HCT116 (cell line): ENCODE measurements around the gene TLE3. TPM values are rescaled to one million over a fixed set of nuclear protein-coding genes. Genes with fewer than 3 reads are reported as not detected.

ENCODE experiments used
- ATAC-seq: fragments of 200-7000 bp; cut with Tn5 transposase; 2 replicates; pipeline ENCODE4 v1.9.1; 2020; ENCODE audit warnings: mild to moderate bottlenecking, moderate library complexity
- BruUV-seq: library from RNA; stranded (reverse); fragments of 400-500 nt; replicated peaks from 2 replicates; lab custom pipeline; 2021; lab: Mats Ljungman, UMichigan
- CTCF ChIA-PET: fragments of 300-600 bp; sonication (Branson Sonifier 250); formaldehyde crosslinking; loops from one replicate; lab custom pipeline; 2021; ENCODE audit warnings: antibody characterized with exemption; lab: Charles Lee
- POLR2A ChIA-PET: fragments of 300-600, 350-600 bp; sonication (Branson Sonifier 250); formaldehyde crosslinking; loops from one replicate; lab custom pipeline; 2021; ENCODE audit warnings: antibody characterized with exemption; lab: Charles Lee
- RAD21 ChIA-PET, 2 experiments: fragments of 300-600 bp; sonication (Branson Sonifier 250); formaldehyde crosslinking; loops; one replicate each; lab custom pipeline; 2023; ENCODE audit warnings: low total read pairs in 2 of 2; ENCODE audit not compliant: uncharacterized antibody in 2 of 2, unreplicated experiment in 2 of 2, low non-redundant PET in 1 of 2; lab: Charles Lee
- DNase-seq: peaks from one replicate; pipeline ENCODE4 v3.0.0-alpha.2; 2010; ENCODE audit warnings: low read depth, low spot score
- H2AFZ ChIP-seq: fragments of 200-600 bp; shearing (Covaris generic), sonication (generic); 2 replicates; pipeline ENCODE4 v1.6.1; 2017; ENCODE audit warnings: low read depth, mixed run types, mixed read lengths, antibody characterized with exemption, low read length; ENCODE audit not compliant: poor library complexity, severe bottlenecking
- H3K27ac ChIP-seq: 2 replicates; pipeline ENCODE4 v1.5.1; 2012; ENCODE audit warnings: low read depth, low read length
- H3K27me3 ChIP-seq: fragments of 200-600 bp; sonication (generic); 2 replicates; pipeline ENCODE4 v1.6.1; 2016; ENCODE audit warnings: mixed run types, low read length, mixed read lengths; ENCODE audit not compliant: insufficient read depth
- H3K36me3 ChIP-seq, 2 experiments: fragments of 200-500 bp in 1 of 2; fragments of 200-600 bp in 1 of 2; sonication (Bioruptor generic) in 1 of 2; sonication (generic) in 1 of 2; 2 replicates each; pipeline versions ENCODE4 v1.5.1 to v1.6.1; 2014 to 2016; ENCODE audit warnings: low read length in 2 of 2, inconsistent platforms in 1 of 2, mixed read lengths in 1 of 2, mixed run types in 1 of 2; ENCODE audit not compliant: insufficient read depth in 2 of 2, control insufficient read depth in 1 of 2
- H3K4me1 ChIP-seq, 2 experiments: fragments of 200-600 bp in 1 of 2; sonication (generic) in 1 of 2; 2 replicates each; pipeline versions ENCODE4 v1.5.1 to v1.6.1; 2012 to 2017; ENCODE audit warnings: low read length in 2 of 2, inconsistent platforms in 1 of 2, mild to moderate bottlenecking in 1 of 2, mixed read lengths in 1 of 2, mixed run types in 1 of 2, moderate library complexity in 1 of 2; ENCODE audit not compliant: insufficient read depth in 2 of 2, control insufficient read depth in 1 of 2
- H3K4me2 ChIP-seq: fragments of 200-600 bp; sonication (generic); 2 replicates; pipeline ENCODE4 v1.6.1; 2017; ENCODE audit warnings: mixed run types, low read length, mixed read lengths
- H3K4me3 ChIP-seq, 2 experiments: fragments of 200-600 bp in 1 of 2; sonication (generic) in 1 of 2; replicated peaks in 1 of 2; 2 replicates each; pipeline ENCODE4 v1.5.1; 2011 to 2016; ENCODE audit warnings: low read length in 2 of 2, control low read depth in 1 of 2, low read depth in 1 of 2, mild to moderate bottlenecking in 1 of 2, mixed read lengths in 1 of 2, mixed run types in 1 of 2
- H3K79me2 ChIP-seq: fragments of 200-600 bp; sonication (generic); 2 replicates; pipeline ENCODE4 v1.6.1; 2017; ENCODE audit warnings: mild to moderate bottlenecking, mixed run types, low read length, moderate library complexity, mixed read lengths; ENCODE audit not compliant: insufficient read depth
- H3K9ac ChIP-seq: fragments of 200-600 bp; sonication (generic); 2 replicates; pipeline ENCODE4 v1.6.1; 2016; ENCODE audit warnings: low read length, mixed read lengths
- H3K9me2 ChIP-seq: fragments of 200-600 bp; sonication (generic), shearing (Covaris generic); 2 replicates; pipeline ENCODE4 v1.6.1; 2017; ENCODE audit warnings: mixed run types, mild to moderate bottlenecking, moderate library complexity; ENCODE audit not compliant: insufficient read depth
- H3K9me3 ChIP-seq, 2 experiments: fragments of 200-500 bp in 1 of 2; fragments of 200-600 bp in 1 of 2; sonication (Bioruptor generic) in 1 of 2; sonication (generic) in 1 of 2; 2 replicates each; pipeline ENCODE4 v1.6.1; 2014 to 2017; ENCODE audit warnings: low read length in 2 of 2, mixed read lengths in 2 of 2, inconsistent platforms in 1 of 2, low read depth in 1 of 2, mild to moderate bottlenecking in 1 of 2, mixed run types in 1 of 2, moderate library complexity in 1 of 2; ENCODE audit not compliant: control insufficient read depth in 1 of 2, insufficient read depth in 1 of 2
- H4K20me1 ChIP-seq: fragments of 200-600 bp; sonication (generic), shearing (Covaris generic); 2 replicates; pipeline ENCODE4 v1.6.1; 2017; ENCODE audit warnings: mixed run types, mild to moderate bottlenecking, moderate library complexity; ENCODE audit not compliant: insufficient read depth
- CEBPB ChIP-seq: IDR thresholded peaks from 2 replicates; pipeline ENCODE4 v1.6.1; 2012; ENCODE audit warnings: low read depth
- EGR1 ChIP-seq: IDR thresholded peaks from 2 replicates; pipeline ENCODE4 v1.6.1; 2012; ENCODE audit warnings: low read depth
- ELF1 ChIP-seq: IDR thresholded peaks from 2 replicates; pipeline ENCODE4 v1.6.1; 2012; ENCODE audit warnings: low read depth, borderline replicate concordance
- SIN3A ChIP-seq: IDR thresholded peaks from 2 replicates; pipeline ENCODE4 v1.6.1; 2012; ENCODE audit warnings: low read depth
- SP1 ChIP-seq: IDR thresholded peaks from 2 replicates; pipeline ENCODE4 v1.6.1; 2012; ENCODE audit warnings: low read depth
- TCF7L2 ChIP-seq: IDR thresholded peaks from 2 replicates; pipeline ENCODE4 v1.7.0; 2011; ENCODE audit warnings: borderline replicate concordance, inconsistent platforms; ENCODE audit not compliant: insufficient read depth, insufficient read length; ENCODE audit errors: extremely low read depth
- YY1 ChIP-seq: IDR thresholded peaks from 2 replicates; pipeline ENCODE4 v1.6.1; 2011; ENCODE audit warnings: low read length, low read depth, moderate library complexity, mild to moderate bottlenecking; ENCODE audit not compliant: insufficient replicate concordance; ENCODE audit errors: extremely low read depth
- ZBTB33 ChIP-seq: IDR thresholded peaks from 2 replicates; pipeline ENCODE4 v1.6.1; 2011; ENCODE audit warnings: mild to moderate bottlenecking, low read length, moderate library complexity; ENCODE audit not compliant: insufficient replicate concordance; ENCODE audit errors: extremely low read depth
- ZFX ChIP-seq: fragments of 450-650 bp; IDR thresholded peaks from 2 replicates; pipeline ENCODE4 v1.6.1; 2017
- intact Hi-C: fragments of 100-400 bp; cut with micrococcal nuclease; formaldehyde crosslinking; loops from 2 replicates; pipeline ENCODE4 v1.10.0; 2022
- total RNA-seq: library from RNA; stranded (reverse); gene quantifications from one replicate; pipeline ENCODE4 v1.2.1, GENCODE V29; 2021; ENCODE audit not compliant: unreplicated experiment
- TF ChIP-seq, protein P1 (sequence below), 3 experiments: fragments of 200-600 bp in 1 of 3; sonication (generic) in 1 of 3; IDR thresholded peaks in 2 of 3; conservative IDR thresholded peaks in 1 of 3; 2 replicates each; pipeline ENCODE4 v1.5.1; 2012 to 2017; ENCODE audit warnings: low read depth in 2 of 3, low read length in 2 of 3, antibody characterized with exemption in 1 of 3, borderline replicate concordance in 1 of 3, control low read depth in 1 of 3, mild to moderate bottlenecking in 1 of 3, mixed read lengths in 1 of 3, mixed run types in 1 of 3, moderate library complexity in 1 of 3; ENCODE audit not compliant: insufficient read depth in 1 of 3

Gene TLE3
- total RNA-seq, 1 experiment from 2014 or later = 53.9 TPM

GRCh38 chr15:70020229-70020628 is 77.5 kb downstream of the TLE3 start (continued):
- TF ChIP-seq YY1 = no peak
- TF ChIP-seq, protein P1, sequence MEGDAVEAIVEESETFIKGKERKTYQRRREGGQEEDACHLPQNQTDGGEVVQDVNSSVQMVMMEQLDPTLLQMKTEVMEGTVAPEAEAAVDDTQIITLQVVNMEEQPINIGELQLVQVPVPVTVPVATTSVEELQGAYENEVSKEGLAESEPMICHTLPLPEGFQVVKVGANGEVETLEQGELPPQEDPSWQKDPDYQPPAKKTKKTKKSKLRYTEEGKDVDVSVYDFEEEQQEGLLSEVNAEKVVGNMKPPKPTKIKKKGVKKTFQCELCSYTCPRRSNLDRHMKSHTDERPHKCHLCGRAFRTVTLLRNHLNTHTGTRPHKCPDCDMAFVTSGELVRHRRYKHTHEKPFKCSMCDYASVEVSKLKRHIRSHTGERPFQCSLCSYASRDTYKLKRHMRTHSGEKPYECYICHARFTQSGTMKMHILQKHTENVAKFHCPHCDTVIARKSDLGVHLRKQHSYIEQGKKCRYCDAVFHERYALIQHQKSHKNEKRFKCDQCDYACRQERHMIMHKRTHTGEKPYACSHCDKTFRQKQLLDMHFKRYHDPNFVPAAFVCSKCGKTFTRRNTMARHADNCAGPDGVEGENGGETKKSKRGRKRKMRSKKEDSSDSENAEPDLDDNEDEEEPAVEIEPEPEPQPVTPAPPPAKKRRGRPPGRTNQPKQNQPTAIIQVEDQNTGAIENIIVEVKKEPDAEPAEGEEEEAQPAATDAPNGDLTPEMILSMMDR (IDR thresholded peaks at IDR 0.05 in 2 of 3, conservative IDR thresholded peaks at IDR 0.05 in 1 of 3; ENCODE audit: borderline replicate concordance in 1 of 3, insufficient read depth in 1 of 3, low read depth in 2 of 3, low read length in 2 of 3) = no peak
- TF ChIP-seq, all 23 proteins: peak for 0

GRCh38 chr15:70018646-70019600 is 78.8 kb downstream of the TLE3 start:
- CTCF ChIA-PET = no interaction called here
- TF ChIP-seq ZFX (no peak), CEBPB (no peak), ZBTB33 (no peak), EGR1 (no peak), TCF7L2 (no peak), SIN3A (no peak), ELF1 (no peak), SP1 (no peak)
- intact Hi-C loops = no loop called here
- Histone ChIP-seq H3K36me3 (no peaks in the 10 kb centered on the region), H3K9ac (no peak overlapping the region), H3K27me3 (peaks cover 6% of the 10 kb centered on the region; the same call in 1 of the 2 replicates), H3K79me2 (no peaks in the 10 kb centered on the region), H4K20me1 (no peaks in the 10 kb centered on the region), H3K9me2 (no peaks in the 10 kb centered on the region), H3K9me3 (no peaks in the 10 kb centered on the region), H3K4me1 (peaks cover 0 to 10% of the 10 kb centered on the region in 2 experiments; a peak in 1 of 4 replicates), H3K4me3 (no peak overlapping the region), H3K4me2 (no peak overlapping the region), H3K27ac (no peak overlapping the region), H2AFZ (no peak overlapping the region)
- ATAC-seq (no peak), DNase-seq (no peak)
- RAD21 ChIA-PET = no interaction called here
- BruUV-seq = no TSS peak
- POLR2A ChIA-PET = no interaction called here
